Subcutaneous adipose tissue (tissue), 4 donors: ENCODE measurements around the gene SNURF. TPM values are rescaled to one million over a fixed set of nuclear protein-coding genes. Genes with fewer than 3 reads are reported as not detected.

ENCODE experiments used
- CTCF ChIP-seq: fragments of 450-650 bp; IDR thresholded peaks from one replicate; pipeline ENCODE4 v1.5.1; 2016; ENCODE audit warnings: low read depth, mild to moderate bottlenecking, control low read depth, antibody characterized with exemption, moderate library complexity
- total RNA-seq, 4 donors: library from RNA; depleted of rRNA; stranded (reverse); fragments of >200 nt; gene quantifications; one replicate each; pipeline ENCODE4 v1.1.0, GENCODE V29; 2016

The SNURF gene, protein sequence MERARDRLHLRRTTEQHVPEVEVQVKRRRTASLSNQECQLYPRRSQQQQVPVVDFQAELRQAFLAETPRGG
- total RNA-seq: 1 to 10 TPM in 3 of 4 donors, not detected in 1; 1.9 to 4.1 (median 2.4) TPM

DNA sequence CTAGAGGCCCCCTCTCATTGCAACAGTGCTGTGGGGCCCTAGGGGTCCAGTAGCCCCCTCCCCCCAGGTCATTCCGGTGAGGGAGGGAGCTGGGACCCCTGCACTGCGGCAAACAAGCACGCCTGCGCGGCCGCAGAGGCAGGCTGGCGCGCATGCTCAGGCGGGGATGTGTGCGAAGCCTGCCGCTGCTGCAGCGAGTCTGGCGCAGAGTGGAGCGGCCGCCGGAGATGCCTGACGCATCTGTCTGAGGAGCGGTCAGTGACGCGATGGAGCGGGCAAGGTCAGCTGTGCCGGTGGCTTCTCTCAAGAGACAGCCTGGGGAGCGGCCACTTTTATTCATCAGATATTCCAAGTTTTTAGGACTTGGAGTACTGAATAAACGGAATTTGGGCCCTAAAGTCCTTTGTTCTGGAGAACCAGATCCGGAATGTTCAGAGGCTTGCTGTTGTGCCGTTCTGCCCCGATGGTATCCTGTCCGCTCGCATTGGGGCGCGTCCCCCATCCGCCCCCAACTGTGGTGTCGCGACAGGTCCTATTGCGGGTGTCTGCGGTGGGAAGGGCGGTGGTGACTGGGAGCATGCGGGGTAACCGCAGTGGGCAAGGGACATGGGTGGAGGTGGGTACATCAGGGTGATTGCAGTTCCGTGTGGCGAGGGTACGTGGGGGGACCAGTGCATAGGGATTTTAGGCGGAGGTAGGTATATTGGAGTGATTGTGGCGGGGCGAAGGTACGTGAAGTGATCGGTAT lies at the start of gene SNURF, which contains the start of gene SNRPN:
SNURF (plus strand) TSS at position 205 of the 748 bp plus-strand sequence; CDS start at position 267, 62 bp downstream.
SNRPN (plus strand) TSS at position 205 of the 748 bp plus-strand sequence. CDS start 19,467 bp downstream, outside the sequence.
- TF ChIP-seq CTCF: no peak

DNA sequence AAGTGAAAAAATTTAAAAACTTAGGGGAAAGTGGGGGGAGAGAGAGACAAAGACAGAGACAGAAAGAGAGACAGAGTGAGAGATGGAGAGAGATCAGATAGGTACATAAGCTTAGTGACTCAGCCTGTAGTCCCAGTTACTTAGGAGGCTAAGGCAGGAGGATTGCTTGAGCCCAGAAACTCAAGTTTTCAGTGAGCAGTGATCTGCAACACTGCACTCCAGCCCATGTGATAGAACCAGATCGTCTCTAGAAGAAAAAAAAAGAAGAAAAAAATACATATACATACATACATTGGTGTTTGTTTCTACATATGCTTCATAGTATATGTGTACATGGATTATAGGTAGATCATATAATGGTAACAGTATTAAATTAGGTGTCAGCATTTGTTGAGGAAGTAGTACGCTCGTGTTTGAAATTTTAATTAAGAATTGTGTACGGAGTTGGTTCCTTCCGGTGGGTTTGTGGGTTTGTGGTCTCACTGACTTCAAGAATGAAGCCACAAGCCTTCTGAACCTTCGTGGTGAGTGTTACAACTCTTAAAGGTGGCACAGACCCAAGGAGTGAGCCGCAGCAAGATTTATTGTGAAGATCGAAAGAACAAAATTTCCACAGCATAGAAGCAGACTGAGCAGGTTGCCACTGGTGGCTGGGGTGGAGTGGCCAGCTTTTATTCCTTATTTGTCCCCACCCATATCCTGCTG lies 38.3 kb upstream of the SNURF start:
- TF ChIP-seq CTCF: no peak

GRCh38 chr15:24917431-24917830 lies 37.4 kb upstream of the SNURF start:
- no peak for TF ChIP-seq CTCF

DNA sequence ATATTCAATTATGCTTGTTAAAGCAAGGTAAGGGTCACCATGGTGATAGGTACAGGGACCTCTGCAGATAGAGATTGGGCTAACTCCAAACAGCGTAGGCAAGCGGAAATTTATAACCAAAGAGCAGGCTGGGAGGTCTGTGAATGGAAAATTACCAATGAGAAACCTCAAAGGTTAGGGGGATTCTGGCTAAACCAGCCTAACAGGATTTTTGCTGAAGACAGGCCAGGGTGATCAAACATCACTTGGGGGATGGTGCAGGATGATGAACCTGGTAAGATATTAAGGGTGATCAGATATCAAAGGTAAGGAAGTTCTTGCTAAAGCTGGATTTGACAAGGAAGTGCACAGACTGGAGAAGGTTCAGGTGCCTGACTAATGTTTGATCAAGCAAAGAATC lies 35.3 kb upstream of the SNURF start:
- TF ChIP-seq CTCF: no peak

DNA sequence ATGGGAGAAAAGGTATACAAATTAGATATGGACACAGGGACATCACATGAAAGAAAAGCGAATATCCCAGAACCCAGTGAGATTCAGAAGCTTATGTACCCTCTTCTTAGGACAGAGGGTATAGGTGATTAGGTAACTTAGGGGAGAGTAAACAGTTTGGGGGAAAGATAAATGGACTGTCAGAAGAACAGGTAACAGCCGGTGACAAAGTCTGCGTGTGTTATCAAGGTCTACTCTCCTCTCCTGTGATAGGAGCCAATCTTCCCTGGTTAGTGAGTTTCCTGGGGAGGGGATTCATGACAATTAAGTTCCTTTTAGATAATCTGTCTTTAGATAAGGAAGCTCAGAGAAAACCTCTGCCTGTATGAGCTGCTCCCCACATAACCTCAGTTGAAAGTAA lies 30.6 kb upstream of the SNURF start:
- no peak for TF ChIP-seq CTCF

GRCh38 chr15:24924621-24925020 lies 30.2 kb upstream of the SNURF start:
- TF ChIP-seq CTCF: no peak

- no peak for TF ChIP-seq CTCF
These were observed 21.1 kb upstream of the SNURF start for GRCh38 chr15:24933716-24934115.
